Stimulated activated CD4-positive, alpha-beta T cell treated with anti-CD3 and anti-CD28 coated beads, Interleukin-1b, Interleukin-23, amount 100 ng/mL, for 4 hours (primary cell): ENCODE results near the gene CALCOCO1.

Experiments
- DNase-seq, 2 donors: peaks; one replicate each; pipeline ENCODE4 v3.0.0-alpha.2; 2020; ENCODE audit warnings: low read depth in 2 of 2

Gene CALCOCO1

GRCh38 chr12:53664936-53665335 lies 62.3 kb downstream of the CALCOCO1 start:
- no peak for DNase-seq

GRCh38 chr12:53664191-53664590 lies 63.1 kb downstream of the CALCOCO1 start:
- no peak for DNase-seq

GRCh38 chr12:53660041-53660440 lies 67.2 kb downstream of the CALCOCO1 start:
- no peak for DNase-seq

- DNase-seq: no peak
Measured at GRCh38 chr12:53659571-53659981, 67.7 kb downstream of the CALCOCO1 start.

GRCh38 chr12:53659011-53659551 lies 68.2 kb downstream of the CALCOCO1 start:
- DNase-seq: no peak
